H1 (cell line): ENCODE results near the gene CD79A. TPM values are rescaled to one million over a fixed set of nuclear protein-coding genes. Genes with fewer than 3 reads are reported as not detected.

ENCODE experiments used
- CHD7 ChIP-seq: fragments of 300-600 bp; sonication (generic); IDR thresholded peaks from 2 replicates; pipeline ENCODE4 v1.7.1; 2012; ENCODE audit warnings: low read length, moderate library complexity, mild to moderate bottlenecking, inconsistent platforms; ENCODE audit not compliant: insufficient replicate concordance
- HDAC6 ChIP-seq: IDR thresholded peaks from one replicate; pipeline ENCODE4 v1.7.1; 2012; ENCODE audit warnings: low read depth, mild to moderate bottlenecking, inconsistent platforms, low read length, moderate library complexity
- RBBP5 ChIP-seq: IDR thresholded peaks from 2 replicates; pipeline ENCODE4 v1.7.1; 2012; ENCODE audit warnings: low read depth, mild to moderate bottlenecking, inconsistent platforms, low read length, moderate library complexity, borderline replicate concordance
- SIX5 ChIP-seq: IDR thresholded peaks from 2 replicates; pipeline ENCODE4 v1.6.1; 2011; ENCODE audit warnings: mild to moderate bottlenecking, low read depth, low read length
- SUZ12 ChIP-seq: fragments of 200-600 bp; sonication (generic); IDR thresholded peaks from 2 replicates; pipeline ENCODE4 v1.6.1; 2012; ENCODE audit warnings: mild to moderate bottlenecking, inconsistent platforms, low read length, moderate library complexity, mixed read lengths
- YY1 ChIP-seq: IDR thresholded peaks from 2 replicates; pipeline ENCODE4 v1.6.1; 2011; ENCODE audit warnings: low read depth, mild to moderate bottlenecking, low read length
- polyA plus RNA-seq, 7 experiments: library from polyadenylated mRNA; depleted of rRNA in 3 of 7; stranded (reverse) in 5 of 7; unstranded in 2 of 7; fragments of >200 nt in 5 of 7; fragments of 200-250 nt in 2 of 7; gene quantifications; 1 replicate in 5 of 7; 2 replicates in 1 of 7; 4 replicates in 1 of 7; pipeline versions ENCODE4 v1.2.1 to v1.2.3, GENCODE V29; 2011 to 2013; ENCODE audit warnings: missing spikeins in 2 of 7, mixed read lengths in 2 of 7
- total RNA-seq: library from RNA; stranded (reverse); fragmentation: NEBNext Ultra II Directional; extraction: Animal tissue kit (Norgen Biotek cat#: 25700); gene quantifications from 2 replicates; pipeline ENCODE4 v1.2.1, GENCODE V29; 2021

CD79A gene
- total and polyA plus RNA-seq, 2 of the 8 experiments (the other 6 are each of a cell fraction or from before 2014, with no cell fraction given) = 0.54 to 0.77 TPM

- TF ChIP-seq CHD7 (no peak), RBBP5 (no peak), HDAC6 (no peak), SUZ12 (no peak), SIX5 (no peak), YY1 (no peak)
These were observed 13.9 kb downstream of the CD79A start (continued) for GRCh38 chr19:41890936-41891335.
